HG03135 (cell line): Measurements from ENCODE around the gene PDZD8.
"Not testable (repeated sequence)": the region's sequence is repeated elsewhere in the genome, so short reads cannot be mapped to it uniquely, and the experiment has no call there.

Experiments used
- ATAC-seq: cut with Tn5 transposase; IDR thresholded peaks from one replicate; pipeline ENCODE4 v1.9.1; 2021; ENCODE audit warnings: mild to moderate bottlenecking, moderate library complexity; ENCODE audit not compliant: unreplicated experiment

The PDZD8 gene

GRCh38 chr10:117300671-117301070 is 74.6 kb downstream of the PDZD8 start:
- ATAC-seq = no peak

GRCh38 chr10:117299435-117299834 is 75.8 kb downstream of the PDZD8 start:
- no peak for ATAC-seq

- ATAC-seq = no peak
These were observed 77.0 kb downstream of the PDZD8 start for GRCh38 chr10:117298219-117298618.

- no peak for ATAC-seq
These were observed 80.5 kb downstream of the PDZD8 start for GRCh38 chr10:117294735-117295134.

- no peak for ATAC-seq
These were observed 81.1 kb downstream of the PDZD8 start for GRCh38 chr10:117294039-117294645.

- ATAC-seq = not testable (repeated sequence)
These were observed 84.4 kb downstream of the PDZD8 start for GRCh38 chr10:117290872-117291271.

- no peak for ATAC-seq
These were observed 90.3 kb downstream of the PDZD8 start for GRCh38 chr10:117284716-117285494.

- ATAC-seq = no peak
These were observed 97.6 kb downstream of the PDZD8 start for GRCh38 chr10:117277675-117278074.

GRCh38 chr10:117275121-117275520 is 100.1 kb downstream of the PDZD8 start:
- no peak for ATAC-seq

- no peak for ATAC-seq
These were observed 100.7 kb downstream of the PDZD8 start for GRCh38 chr10:117274509-117274908.

GRCh38 chr10:117273980-117274379 is 101.3 kb downstream of the PDZD8 start:
- no peak for ATAC-seq

- ATAC-seq = no peak
These were observed 102.8 kb downstream of the PDZD8 start for GRCh38 chr10:117272195-117273076.

- ATAC-seq = no peak
These were observed 103.8 kb downstream of the PDZD8 start for GRCh38 chr10:117271427-117271826.

GRCh38 chr10:117268907-117269306 is 106.3 kb downstream of the PDZD8 start:
- ATAC-seq = no peak

- ATAC-seq = no peak
These were observed 107.0 kb downstream of the PDZD8 start for GRCh38 chr10:117268258-117268657.

GRCh38 chr10:117266812-117267211 is 108.4 kb downstream of the PDZD8 start:
- ATAC-seq = no peak

- no peak for ATAC-seq
These were observed 108.8 kb downstream of the PDZD8 start for GRCh38 chr10:117266400-117266799.

- ATAC-seq = no peak
These were observed 110.5 kb downstream of the PDZD8 start for GRCh38 chr10:117264782-117265181.

GRCh38 chr10:117262903-117263293 is 112.3 kb downstream of the PDZD8 start:
- ATAC-seq = no peak

GRCh38 chr10:117262291-117262902 is 112.8 kb downstream of the PDZD8 start:
- no peak for ATAC-seq

GRCh38 chr10:117261501-117261900 is 113.7 kb downstream of the PDZD8 start:
- ATAC-seq = no peak
